GM21529 (cell line): Measurements from ENCODE around the gene COL28A1.
"Not testable (repeated sequence)": the region's sequence is repeated elsewhere in the genome, so short reads cannot be mapped to it uniquely, and the experiment has no call there.

ENCODE experiments used
- ATAC-seq: cut with Tn5 transposase; IDR thresholded peaks from one replicate; pipeline ENCODE4 v1.9.1; 2021; ENCODE audit not compliant: unreplicated experiment

COL28A1 gene

DNA sequence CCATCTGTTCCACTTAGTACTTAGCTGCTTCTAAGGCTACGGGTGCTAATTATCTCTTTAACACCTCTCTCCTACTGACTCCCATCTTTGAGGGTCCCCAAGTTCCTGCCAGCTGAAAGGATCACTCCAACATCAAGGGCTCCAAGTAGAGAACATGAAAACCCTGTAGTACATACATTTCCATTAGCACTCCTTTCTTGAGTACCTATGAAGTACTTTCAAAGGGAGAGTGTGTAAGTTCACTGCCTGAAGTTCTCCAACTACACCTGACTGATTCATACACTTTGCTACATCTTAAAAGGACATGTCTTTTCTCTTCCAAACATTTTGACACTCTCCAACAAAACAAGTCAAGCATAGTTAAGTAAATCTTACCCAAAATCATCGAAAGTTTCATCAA lies 113.8 kb downstream of the COL28A1 start:
- no peak for ATAC-seq

DNA sequence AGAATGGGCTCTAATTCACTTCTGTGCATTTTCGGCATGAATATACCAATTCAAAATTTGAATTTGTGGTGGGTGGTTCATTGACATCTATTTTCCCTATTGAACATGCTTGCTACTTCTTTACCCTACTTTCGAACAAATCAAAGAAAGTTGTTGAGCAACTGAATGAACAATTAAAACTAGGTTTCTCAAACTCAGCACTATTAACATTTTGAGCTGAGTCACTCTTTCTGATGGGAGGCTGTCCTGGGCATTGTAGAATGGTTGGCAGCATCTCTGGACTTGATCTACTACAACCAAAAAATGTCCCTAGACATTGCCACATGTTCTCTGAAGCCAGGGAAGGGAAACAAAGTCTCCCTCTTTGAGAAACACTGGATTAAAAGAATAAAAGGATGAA lies 116.7 kb downstream of the COL28A1 start:
- ATAC-seq: no peak

DNA sequence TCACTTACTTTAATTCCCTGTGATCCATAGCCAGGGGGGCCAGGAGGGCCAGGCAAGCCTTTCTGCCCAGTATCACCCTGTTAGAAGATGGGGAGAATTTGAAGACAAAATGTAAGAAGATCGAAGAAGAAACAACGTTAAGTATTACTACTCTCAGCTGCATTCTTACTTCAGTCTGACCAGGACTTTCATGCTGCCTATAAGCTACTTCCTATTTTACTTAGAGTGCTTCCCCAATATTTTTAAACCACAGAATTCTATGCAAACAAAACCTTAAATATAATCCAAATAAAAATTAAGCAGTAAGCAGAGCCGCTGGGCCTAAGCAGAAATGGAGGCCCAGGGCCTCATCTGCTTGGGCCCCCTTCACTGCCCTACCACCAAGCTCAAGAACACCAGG lies 117.8 kb downstream of the COL28A1 start:
- ATAC-seq: no peak

DNA sequence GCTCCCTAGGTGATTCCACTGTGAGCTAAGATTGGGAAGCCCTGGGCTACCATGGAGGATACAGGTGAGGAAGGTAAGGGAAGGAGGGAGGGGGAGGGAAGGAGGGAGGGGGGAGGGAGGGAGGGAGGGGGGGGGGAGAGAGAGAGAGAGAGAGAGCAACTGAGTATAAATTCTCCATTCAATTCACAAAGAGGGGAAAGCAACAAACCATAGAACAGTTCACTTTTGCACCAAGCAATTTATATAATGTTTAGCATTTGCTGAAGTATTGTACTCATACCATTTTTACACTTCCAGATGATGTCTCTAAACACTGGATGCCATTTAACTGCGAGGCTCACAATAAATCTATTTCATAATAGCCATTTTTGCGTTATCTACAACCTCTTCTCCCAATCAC lies 118.3 kb downstream of the COL28A1 start:
- ATAC-seq: no peak

DNA sequence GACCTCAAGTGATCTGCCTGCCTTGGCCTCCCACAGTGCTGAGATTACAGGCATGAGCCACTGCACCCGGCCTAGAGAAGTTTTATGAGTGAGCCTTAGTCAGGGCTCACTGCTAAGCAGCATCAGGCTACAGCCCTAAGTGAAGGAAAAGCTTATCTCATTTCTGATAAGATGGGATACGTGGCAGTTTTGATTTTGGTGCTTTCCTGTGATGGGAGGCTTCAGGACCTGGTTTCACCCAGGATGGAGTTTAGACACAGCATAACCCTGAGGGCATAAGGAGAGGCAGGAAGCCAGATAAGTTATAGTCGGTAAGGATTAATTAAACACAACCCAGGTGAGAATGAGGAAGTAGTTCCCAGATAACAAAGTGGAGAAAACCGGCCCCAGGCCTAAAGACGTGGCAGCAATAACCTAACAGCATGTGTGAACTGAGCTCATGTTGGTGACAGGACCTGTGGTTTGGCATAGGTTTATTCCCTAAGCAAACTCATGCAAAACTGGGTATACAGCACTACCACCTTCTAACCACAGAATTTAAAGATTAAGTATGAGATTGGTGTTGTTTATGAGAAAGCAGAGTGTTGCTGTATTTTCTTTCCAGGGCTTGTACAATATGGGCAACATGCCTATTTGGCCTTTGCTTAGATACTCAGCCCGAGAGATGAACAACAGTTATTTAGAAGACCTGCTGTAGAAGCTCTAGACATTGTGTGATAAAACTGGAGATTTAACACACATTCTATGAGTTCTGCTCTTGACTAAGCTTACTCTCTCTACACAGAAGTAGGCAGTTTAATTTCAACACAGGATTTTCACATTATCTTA lies 119.4 kb downstream of the COL28A1 start:
- ATAC-seq: no peak

DNA sequence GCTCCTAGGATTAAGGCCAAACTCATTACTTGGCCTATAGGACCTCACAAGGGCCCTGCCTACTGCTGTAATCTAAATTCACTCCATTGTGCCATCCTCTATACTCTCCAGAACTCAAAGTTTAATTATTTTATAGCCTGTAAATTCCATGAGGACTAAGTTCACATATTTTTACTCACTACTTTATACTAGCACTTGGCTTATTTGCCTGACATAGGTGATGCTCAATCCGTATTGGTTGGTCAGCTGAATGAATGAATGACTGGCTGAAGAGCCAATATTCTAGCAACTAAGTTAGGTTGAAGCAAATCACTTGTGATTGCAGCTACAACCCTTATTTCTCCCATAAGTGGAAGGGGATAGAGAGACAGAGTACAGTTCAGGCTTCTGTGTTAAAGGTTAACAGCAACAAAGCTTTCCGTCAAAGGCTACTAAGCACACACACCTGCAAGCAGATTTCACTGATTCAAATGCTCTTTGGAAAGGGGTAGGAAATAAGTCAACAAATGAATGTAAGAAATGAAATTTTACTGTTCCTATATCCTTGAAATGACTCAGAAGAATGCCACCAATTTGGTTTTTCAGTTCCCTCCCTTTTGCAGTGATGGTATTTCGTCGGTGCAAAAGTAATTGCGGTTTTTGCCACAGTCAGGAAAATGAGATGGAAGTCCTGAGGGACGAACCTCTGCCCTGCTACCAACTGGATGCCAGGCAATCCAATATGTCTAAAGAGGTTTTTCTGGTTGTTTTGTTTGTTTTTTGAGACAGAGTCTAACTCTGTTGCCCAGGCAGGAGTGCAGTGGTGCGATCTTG lies 120.7 kb downstream of the COL28A1 start:
- ATAC-seq: no peak

DNA sequence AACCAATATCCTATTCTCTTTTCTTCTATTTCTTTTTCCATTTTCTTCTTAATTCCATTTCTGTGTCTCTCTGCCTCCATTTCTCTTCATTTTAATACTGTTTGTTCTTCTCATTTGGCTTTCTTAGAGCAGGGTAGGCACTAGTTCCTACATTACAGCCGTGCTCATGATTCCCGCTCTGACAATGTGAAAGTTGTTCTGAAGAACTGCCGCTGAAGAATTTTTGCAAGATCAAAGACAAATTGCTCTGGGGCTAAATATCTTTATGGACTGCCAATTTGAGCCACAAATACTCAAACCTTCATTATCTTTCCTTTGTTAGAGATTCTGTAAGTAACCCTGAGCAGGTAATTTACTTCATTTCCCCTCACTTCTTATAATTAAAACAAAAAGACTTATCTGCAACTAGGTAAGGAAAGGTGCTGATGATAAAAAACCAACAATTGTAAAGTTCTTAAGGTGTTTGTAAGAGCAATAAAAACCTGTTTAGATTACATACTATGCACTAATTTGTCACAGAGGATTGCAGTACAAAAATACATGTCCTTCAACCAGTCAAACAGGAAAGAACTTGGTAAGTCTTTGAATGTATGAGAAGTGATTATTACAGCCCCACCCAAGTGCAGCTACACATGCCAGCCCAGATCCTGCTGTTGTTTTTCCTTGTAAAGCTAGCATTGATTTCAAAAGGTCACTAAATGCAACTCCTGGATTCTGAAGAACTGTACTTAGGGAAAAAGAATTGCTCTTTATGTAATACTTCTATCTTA lies 127.5 kb downstream of the COL28A1 start:
- no peak for ATAC-seq

DNA sequence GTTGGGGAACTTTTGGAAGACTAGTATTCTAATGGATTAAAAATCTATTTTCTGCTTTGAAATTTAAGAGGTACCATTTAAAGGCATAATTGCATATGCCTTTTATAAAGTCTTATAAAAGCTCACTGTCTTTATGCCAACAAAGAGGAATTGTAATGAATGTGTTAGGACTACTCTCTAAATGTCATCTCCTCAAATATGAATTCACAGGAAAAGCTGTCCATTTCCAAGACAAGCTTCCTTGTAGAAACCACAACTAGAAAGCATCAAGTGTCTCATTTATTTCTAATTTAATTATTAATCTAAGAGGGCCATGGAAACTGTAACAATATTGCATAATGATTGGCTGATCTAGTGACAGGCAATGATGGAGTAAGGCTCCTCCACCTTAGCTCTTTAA lies 130.2 kb downstream of the COL28A1 start:
- ATAC-seq: no peak

DNA sequence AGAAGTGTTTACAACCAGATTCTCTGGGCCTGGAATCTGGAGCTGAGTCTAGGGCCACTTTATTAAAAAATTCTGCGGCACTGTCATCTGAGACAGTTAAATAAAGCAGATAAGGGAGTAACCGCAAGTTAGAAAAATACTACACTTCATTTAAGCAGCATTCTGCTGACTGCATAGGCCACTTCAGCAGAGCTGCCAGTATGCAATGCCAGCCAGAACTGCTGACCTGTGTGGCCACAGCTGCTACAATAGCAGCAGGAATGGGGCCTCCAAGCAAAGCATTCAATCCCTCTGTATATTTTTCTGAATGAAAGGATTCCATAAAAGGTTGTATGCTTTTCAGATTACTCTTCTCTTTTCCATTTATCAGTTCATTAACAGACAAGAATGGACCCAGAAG lies 136.0 kb downstream of the COL28A1 start:
- no peak for ATAC-seq

DNA sequence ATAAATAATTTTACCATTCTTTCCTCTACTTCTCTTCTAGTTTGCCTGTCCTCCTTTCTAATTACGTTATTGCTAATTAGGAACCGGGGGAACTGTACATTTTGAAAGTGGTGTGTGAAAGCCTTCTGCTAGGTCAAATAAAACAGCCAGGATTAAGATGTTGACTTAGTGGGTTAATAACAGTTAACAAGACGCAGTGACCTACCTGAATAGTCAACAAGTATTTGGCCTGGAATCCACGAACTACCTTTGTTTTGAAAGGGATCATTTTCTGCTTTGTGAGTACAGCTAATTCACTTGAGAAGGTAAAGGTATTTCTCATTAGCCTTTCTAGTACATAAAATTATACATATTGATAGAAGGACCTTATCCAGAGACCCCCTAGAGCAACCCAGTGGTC lies 139.9 kb downstream of the COL28A1 start:
- no peak for ATAC-seq

DNA sequence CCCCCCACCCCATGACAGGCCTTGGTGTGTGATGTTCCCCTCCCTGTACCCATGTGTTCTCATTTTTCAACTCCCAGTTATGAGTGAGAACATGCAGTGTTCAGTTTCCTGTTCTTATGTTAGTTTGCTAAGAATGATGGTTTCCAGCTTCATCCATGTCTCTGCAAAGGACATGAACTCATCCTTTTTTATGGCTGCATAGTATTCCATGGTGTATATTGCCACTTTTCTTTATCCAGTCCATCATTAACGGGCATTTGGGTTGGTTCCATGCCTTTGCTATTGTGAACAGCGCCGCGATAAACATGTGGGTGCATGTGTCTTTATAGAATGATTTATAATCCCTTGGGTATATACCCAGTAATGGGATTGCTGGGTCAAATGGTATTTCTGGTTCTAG lies 147.5 kb downstream of the COL28A1 start:
- not testable (repeated sequence) for ATAC-seq

DNA sequence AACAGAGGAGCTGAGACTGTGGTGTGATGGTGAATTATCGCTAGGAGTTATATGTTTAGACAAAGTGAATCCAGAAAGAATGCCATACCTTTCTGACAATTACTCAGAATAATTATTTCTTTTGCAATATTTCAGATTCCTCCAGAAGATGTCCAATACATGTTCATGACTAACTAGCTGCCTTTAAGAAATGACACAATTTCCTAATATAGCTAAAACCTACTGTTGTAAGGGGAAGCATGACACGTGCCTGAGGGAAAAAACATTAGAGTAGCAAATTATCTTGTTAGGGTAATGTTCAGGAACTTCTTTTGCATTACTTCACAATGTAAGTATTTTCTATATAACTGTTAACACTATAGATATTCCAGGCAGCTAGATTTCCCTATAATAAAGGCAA lies 150.3 kb downstream of the COL28A1 start:
- ATAC-seq: no peak

DNA sequence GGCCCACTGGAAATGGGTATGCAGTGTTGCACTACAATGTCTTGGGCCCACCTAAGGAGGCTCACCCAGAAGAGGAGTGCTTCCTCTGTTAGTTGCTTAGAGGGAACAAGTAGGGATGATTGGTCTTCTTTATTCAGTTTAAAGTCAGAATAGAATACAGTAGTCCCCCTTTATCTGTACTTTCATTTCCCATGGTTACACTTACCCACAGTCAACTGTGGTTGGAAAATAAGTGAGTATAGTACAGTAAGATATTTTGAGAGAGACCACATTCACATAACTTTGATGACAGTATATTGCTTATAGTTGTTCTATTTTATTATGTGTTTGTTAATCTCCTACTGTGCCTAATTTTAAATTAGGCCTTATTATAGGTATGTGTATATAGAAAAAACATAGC lies 151.4 kb downstream of the COL28A1 start:
- ATAC-seq: no peak

DNA sequence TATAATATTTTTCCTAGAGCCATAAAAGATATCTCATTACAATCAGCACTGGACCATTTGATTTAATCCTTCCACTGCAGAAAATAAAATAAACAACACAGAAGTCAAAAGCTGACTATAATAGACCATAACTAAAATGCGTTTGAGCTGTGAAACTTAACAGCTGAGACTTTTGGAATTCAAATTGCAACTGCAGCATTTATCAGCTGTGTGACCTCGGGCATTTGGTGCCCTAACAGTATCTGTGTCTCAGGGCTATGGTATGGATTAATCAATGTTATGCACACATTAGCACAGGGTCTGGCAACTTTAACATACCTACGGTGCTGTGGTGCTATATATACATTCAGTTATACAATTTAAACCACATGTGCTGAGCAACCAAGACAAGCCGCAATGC lies 160.1 kb downstream of the COL28A1 start:
- no peak for ATAC-seq

DNA sequence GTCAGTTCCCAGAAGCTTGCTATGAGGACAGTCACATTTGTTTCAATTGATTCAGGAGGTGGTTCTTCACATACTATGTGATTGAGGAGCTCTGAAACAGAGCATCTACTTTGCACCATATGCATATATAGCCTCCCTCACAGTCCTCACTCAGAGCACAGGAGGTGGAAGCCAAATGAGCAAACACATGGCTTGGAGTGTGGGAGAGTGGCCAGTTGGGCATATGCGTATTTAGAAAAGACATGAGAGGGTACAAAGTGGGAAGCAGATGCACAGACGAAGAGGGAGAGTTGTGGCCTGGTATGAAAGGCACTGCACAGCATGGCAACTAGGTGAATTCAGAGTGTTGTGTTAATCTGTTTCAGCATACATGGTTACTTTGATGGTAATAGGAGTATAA lies 165.6 kb downstream of the COL28A1 start:
- ATAC-seq: no peak

DNA sequence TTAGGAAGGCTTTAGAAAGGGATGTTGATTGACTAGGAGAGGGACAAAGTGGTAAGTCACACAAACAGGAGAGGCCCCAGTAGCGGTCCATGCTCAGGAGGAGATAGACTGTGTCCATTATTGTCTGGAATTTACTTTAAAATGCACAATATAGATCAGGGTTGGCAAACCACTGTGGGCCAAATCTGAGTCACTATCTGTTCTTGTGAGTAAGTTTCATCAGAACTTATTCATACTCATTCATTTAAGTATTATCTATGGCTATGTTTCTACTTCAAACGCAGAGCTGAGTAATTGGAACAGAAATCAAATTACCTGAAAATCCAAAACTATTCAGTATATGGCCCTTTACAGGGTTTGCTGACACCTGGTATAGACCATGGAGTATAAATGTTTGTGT lies 166.5 kb downstream of the COL28A1 start:
- no peak for ATAC-seq

DNA sequence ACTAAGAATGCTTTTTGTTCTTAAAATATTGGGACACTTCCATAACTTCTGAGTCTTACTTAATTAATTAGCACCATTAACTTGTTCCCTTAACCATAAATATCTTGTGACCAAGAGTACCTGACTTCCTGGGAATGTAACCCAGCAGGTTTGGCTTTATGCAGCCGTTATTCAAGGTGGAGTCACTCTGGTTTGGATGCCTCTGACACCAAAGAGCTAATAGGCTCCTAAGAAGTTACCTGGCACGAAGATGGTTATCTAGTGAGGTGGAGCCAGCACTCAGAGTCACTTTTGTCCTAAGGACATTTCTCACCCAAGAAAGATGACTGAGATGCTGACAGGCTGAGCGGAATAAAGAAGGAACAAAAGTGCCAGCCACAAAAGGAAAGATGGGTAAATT lies 181.0 kb downstream of the COL28A1 start:
- ATAC-seq: no peak

DNA sequence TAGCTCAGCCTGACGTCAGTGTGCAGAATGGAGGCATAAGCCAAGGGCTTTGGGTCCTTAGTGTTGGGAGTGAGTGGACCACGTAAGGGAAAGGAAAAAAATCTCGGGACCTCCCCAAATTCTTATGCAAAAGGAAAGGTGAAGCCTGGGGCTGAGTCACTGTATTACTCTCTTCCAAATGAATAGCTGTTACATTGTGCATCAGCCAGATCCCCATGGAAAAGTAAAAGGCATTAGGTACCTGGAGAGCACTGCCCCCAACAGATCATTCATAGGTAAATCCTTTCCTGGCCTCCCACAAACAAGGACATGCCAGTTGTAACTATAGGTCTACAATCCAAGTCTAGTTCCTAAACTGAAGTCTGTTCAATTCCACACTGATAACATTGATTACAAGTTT lies 182.8 kb downstream of the COL28A1 start:
- ATAC-seq: no peak

DNA sequence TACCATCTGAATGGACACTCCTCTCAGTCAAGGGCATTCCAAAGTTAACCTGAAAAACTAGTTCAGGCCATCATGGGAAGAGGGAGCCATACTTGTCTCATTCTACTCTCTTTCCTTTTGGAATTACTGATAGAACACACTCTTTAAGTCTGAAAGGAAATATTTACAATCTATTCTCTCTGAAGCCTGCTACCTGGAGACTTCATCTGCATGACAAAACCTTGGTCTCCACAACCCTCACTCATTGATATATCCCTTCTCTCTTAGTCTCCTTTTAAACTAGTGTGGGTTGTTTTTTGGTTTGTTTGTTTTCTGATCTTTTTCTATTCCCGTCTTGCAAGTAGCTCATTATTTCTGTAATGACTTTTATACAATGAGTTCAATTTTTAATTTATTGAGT lies 183.8 kb downstream of the COL28A1 start:
- no peak for ATAC-seq

DNA sequence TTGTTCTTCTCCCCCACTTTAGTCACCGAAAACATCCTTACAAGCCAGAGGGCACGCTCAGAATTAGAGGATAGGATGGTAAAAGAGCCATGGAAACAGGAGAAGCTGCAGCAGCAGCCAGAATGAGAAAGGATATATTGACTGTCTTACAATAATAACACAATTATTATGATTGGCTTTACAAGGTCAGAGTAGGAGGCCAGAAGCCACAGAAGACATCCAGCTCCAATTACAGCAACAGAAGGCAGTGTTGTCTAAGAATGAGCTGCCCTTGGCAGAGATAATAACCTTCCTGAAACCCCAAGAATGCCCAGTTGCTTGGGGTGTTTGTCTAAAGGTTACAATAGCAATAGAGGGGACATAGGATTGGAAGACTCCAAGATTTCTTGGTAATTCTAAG lies 184.5 kb downstream of the COL28A1 start:
- no peak for ATAC-seq

DNA sequence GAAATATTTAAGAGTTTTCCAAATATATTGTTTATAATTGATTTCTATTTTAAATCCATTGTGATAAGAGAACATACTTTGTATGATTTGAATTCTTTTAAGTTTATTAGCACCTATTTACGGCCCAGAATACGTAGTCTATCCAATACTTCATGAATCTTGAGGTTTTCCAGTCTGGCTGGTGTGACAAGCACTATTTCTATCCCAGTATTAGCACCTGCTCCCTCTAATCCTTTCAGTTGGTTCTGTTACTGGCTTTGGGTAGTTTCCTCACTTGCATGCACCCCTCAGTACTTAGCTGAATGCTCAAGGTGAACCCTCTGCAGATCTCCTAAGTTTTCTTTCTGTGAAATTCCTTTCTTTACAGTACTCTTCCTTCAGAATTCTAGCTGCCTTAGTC lies 186.5 kb downstream of the COL28A1 start:
- ATAC-seq: no peak

DNA sequence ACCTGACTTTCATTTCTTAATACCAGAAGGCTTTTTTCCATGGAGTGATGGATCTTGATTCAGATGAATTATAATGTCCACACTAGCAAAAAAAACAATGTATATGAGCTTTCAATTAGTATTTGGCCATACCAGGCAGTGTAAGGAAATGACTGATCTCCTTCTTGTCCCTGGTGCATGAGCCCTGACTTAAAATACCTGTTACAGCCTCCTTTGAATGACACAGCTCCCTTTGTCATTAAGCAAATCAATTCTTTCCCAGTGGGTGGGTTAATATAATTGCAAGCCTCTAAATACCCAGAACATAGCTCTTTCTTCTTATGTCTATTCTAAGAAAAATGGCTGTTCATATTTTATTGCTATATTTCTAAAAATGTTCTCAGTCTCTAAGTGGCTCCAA lies 188.6 kb downstream of the COL28A1 start:
- ATAC-seq: no peak
